GM23338 (cell line): Measurements from ENCODE around the gene PITRM1. TPM values are rescaled to one million over a fixed set of nuclear protein-coding genes. Genes with fewer than 3 reads are reported as not detected.

Source experiments
- ATAC-seq: fragments of 200-7000 bp; cut with Tn5 transposase; 3 replicates; pipeline ENCODE4 v1.9.1; 2020
- DNase-seq: peaks from one replicate; pipeline ENCODE4 v3.0.0-alpha.2; 2015; ENCODE audit warnings: low spot score
- H2AFZ ChIP-seq: fragments of 200-600 bp; sonication (generic); 2 replicates; pipeline ENCODE4 v1.8.0; 2016; ENCODE audit warnings: antibody characterized with exemption, mild to moderate bottlenecking, moderate library complexity
- H3F3A ChIP-seq: fragments of 200-600 bp; sonication (generic); replicated peaks from 2 replicates; pipeline ENCODE4 v1.8.0; 2017; ENCODE audit warnings: antibody characterized with exemption, mixed run types, low read depth
- H3K27ac ChIP-seq: fragments of 200-600 bp; sonication (generic); 2 replicates; pipeline ENCODE4 v1.6.1; 2016; ENCODE audit warnings: low read depth
- H3K27me3 ChIP-seq: fragments of 200-600 bp; sonication (generic); 2 replicates; pipeline ENCODE4 v1.8.0; 2016; ENCODE audit warnings: mild to moderate bottlenecking, mixed run types, moderate library complexity; ENCODE audit not compliant: insufficient read depth
- H3K36me3 ChIP-seq: fragments of 200-600 bp; sonication (generic); 2 replicates; pipeline ENCODE4 v1.8.0; 2016; ENCODE audit warnings: mild to moderate bottlenecking; ENCODE audit not compliant: insufficient read depth
- H3K4me1 ChIP-seq: fragments of 200-600 bp; sonication (generic); 2 replicates; pipeline ENCODE4 v1.8.0; 2016; ENCODE audit warnings: mild to moderate bottlenecking, moderate library complexity; ENCODE audit not compliant: insufficient read depth
- H3K4me2 ChIP-seq: fragments of 200-600 bp; sonication (generic); 2 replicates; pipeline ENCODE4 v1.7.1; 2017; ENCODE audit warnings: mixed run types
- H3K4me3 ChIP-seq: fragments of 200-600 bp; sonication (generic); 2 replicates; pipeline ENCODE4 v1.6.1; 2016; ENCODE audit warnings: mixed run types
- H3K79me2 ChIP-seq: fragments of 200-600 bp; sonication (generic); replicated peaks from 2 replicates; pipeline ENCODE4 v1.8.0; 2017; ENCODE audit warnings: mild to moderate bottlenecking; ENCODE audit not compliant: insufficient read depth
- H3K9me2 ChIP-seq: fragments of 200-600 bp; sonication (generic); 2 replicates; pipeline ENCODE4 v1.8.0; 2017; ENCODE audit not compliant: insufficient read depth
- H4K20me1 ChIP-seq: fragments of 200-600 bp; sonication (generic); replicated peaks from 2 replicates; pipeline ENCODE4 v1.8.0; 2017; ENCODE audit warnings: mild to moderate bottlenecking; ENCODE audit not compliant: insufficient read depth
- H3K27ac Mint-ChIP-seq: 2 replicates; pipeline ENCODE4 v1.8.0; 2020; ENCODE audit warnings: inconsistent platforms, mild to moderate bottlenecking, moderate library complexity, mixed read lengths
- H3K27me3 Mint-ChIP-seq: 3 replicates; pipeline ENCODE4 v1.8.0; 2022; ENCODE audit warnings: low read depth, mild to moderate bottlenecking, moderate library complexity, mixed read lengths, inconsistent platforms; ENCODE audit not compliant: insufficient read depth, poor library complexity
- H3K36me3 Mint-ChIP-seq: 3 replicates; pipeline ENCODE4 v1.8.0; 2021; ENCODE audit warnings: low read depth, mild to moderate bottlenecking, inconsistent platforms, moderate library complexity, mixed read lengths
- H3K4me1 Mint-ChIP-seq: 3 replicates; pipeline ENCODE4 v1.8.0; 2020; ENCODE audit warnings: mild to moderate bottlenecking, inconsistent platforms, mixed read lengths
- H3K4me3 Mint-ChIP-seq: 3 replicates; pipeline ENCODE4 v1.8.0; 2021; ENCODE audit warnings: moderate library complexity, mild to moderate bottlenecking, inconsistent platforms, mixed read lengths
- H3K9me3 Mint-ChIP-seq: 3 replicates; pipeline ENCODE4 v1.8.0; 2020; ENCODE audit warnings: moderate library complexity, mild to moderate bottlenecking, inconsistent platforms, mixed read lengths
- CREB1 ChIP-seq: fragments of 250-450 bp; sonication (Bioruptor Pico); IDR thresholded peaks from 2 replicates; pipeline ENCODE4 v1.5.0; 2020; ENCODE audit warnings: low read depth, mild to moderate bottlenecking, moderate library complexity
- NANOG ChIP-seq: IDR thresholded peaks from 2 replicates; pipeline ENCODE4 v1.6.1; 2016; ENCODE audit warnings: antibody characterized with exemption, borderline replicate concordance
- REST ChIP-seq: IDR thresholded peaks from one replicate; pipeline ENCODE4 v1.6.1; 2018; ENCODE audit warnings: antibody characterized with exemption; ENCODE audit not compliant: unreplicated experiment
- ZNF114 ChIP-seq: fragments of 250-450 bp; sonication (Bioruptor Pico); IDR thresholded peaks from 2 replicates; pipeline ENCODE4 v1.5.0; 2020; ENCODE audit warnings: mild to moderate bottlenecking, moderate library complexity
- ZNF462 ChIP-seq: fragments of 250-450 bp; sonication (Bioruptor Pico); IDR thresholded peaks from 2 replicates; pipeline ENCODE4 v1.5.0; 2020; ENCODE audit warnings: mild to moderate bottlenecking, moderate library complexity
- polyA plus RNA-seq: library from polyadenylated mRNA; unstranded; fragments of >200 nt; fragmentation: Nextera tagmentation; extraction: Ambion mirVana; gene quantifications from 2 replicates; pipeline ENCODE4 v1.2.1, GENCODE V29; 2016
- total RNA-seq: library from RNA; depleted of rRNA; stranded (reverse); fragments of >200 nt; shearing (Covaris generic); gene quantifications from 2 replicates; pipeline ENCODE4 v1.2.3, GENCODE V29; 2014
- TF ChIP-seq, protein P1 (sequence below), 2 experiments: fragments of 200-600 bp in 1 of 2; sonication (generic) in 1 of 2; conservative IDR thresholded peaks; 2 replicates each; pipeline versions ENCODE4 v1.5.1 to v1.6.1; 2016 to 2017; ENCODE audit warnings: antibody characterized with exemption in 2 of 2, low read depth in 2 of 2, mild to moderate bottlenecking in 2 of 2, moderate library complexity in 1 of 2

Gene PITRM1
- total and polyA plus RNA-seq, 2 experiments from 2014 or later = 29.0 to 33.0 TPM

- TF ChIP-seq, protein P1, sequence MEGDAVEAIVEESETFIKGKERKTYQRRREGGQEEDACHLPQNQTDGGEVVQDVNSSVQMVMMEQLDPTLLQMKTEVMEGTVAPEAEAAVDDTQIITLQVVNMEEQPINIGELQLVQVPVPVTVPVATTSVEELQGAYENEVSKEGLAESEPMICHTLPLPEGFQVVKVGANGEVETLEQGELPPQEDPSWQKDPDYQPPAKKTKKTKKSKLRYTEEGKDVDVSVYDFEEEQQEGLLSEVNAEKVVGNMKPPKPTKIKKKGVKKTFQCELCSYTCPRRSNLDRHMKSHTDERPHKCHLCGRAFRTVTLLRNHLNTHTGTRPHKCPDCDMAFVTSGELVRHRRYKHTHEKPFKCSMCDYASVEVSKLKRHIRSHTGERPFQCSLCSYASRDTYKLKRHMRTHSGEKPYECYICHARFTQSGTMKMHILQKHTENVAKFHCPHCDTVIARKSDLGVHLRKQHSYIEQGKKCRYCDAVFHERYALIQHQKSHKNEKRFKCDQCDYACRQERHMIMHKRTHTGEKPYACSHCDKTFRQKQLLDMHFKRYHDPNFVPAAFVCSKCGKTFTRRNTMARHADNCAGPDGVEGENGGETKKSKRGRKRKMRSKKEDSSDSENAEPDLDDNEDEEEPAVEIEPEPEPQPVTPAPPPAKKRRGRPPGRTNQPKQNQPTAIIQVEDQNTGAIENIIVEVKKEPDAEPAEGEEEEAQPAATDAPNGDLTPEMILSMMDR (conservative IDR thresholded peaks at IDR 0.05; ENCODE audit: low read depth in 2 of 2) = no peak
Observed at GRCh38 chr10:3110782-3111620, 61.6 kb downstream of the PITRM1 start (continued).

DNA sequence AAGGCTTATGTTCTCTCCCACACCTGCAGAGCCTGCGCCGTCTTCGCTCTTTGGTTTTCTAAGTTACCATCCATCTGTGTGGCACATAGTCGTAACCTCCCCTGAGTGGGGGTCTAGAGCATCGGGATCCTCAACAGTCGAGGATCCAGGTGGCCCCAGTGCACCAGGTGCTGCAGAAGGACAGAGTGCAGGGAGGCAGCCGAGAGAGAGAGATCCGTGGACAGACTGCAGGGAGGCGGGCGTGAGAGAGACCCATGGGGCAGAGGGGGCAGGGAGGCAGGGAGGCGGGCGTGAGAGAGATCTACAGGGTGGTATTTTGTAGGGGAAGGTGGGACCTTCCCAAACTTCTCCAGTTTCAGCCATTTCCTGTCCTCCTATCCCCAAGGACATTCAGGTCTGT, 62.9 kb downstream of the PITRM1 start:
- H4K20me1 ChIP-seq = peaks cover 9% of the 10 kb centered on the region; the same call in 1 of the 2 replicates
- no peak overlapping the region for H3K27ac Mint-ChIP-seq
- TF ChIP-seq CREB1 (CRISPR knock-in tag) (no peak), NANOG (no peak), REST (no peak), ZNF114 (no peak), ZNF462 (CRISPR knock-in tag) (no peak)
- TF ChIP-seq, protein P1 (conservative IDR thresholded peaks at IDR 0.05; ENCODE audit: low read depth in 2 of 2) = no peak
- no peaks in the 10 kb centered on the region for H3K4me1 ChIP-seq
- H2AFZ ChIP-seq = no peak overlapping the region
- H3K4me1 Mint-ChIP-seq = no peaks in the 10 kb centered on the region
- no peak overlapping the region for H3K4me3 ChIP-seq
- DNase-seq (no peak), ATAC-seq (no peak)
- H3K4me2 ChIP-seq = no peak overlapping the region
- H3K36me3 Mint-ChIP-seq = peaks cover 86% of the 10 kb centered on the region
- 0 out of 2 replicates have a peak, but pooled peaks cover 4% of the 10 kb centered on the region for H3K9me2 ChIP-seq
- peaks cover 14% of the 10 kb centered on the region for H3K36me3 ChIP-seq
- H3K79me2 ChIP-seq = no peaks in the 10 kb centered on the region; the same call in 1 of the 2 replicates
- H3K27me3 ChIP-seq = no peaks in the 10 kb centered on the region
- H3F3A ChIP-seq = peaks cover 6% of the 10 kb centered on the region; the same call in 1 of the 2 replicates
- no peaks in the 10 kb centered on the region for H3K9me3 Mint-ChIP-seq
- H3K27ac ChIP-seq = no peak overlapping the region
- H3K27me3 Mint-ChIP-seq = peaks cover 1% of the 10 kb centered on the region
- H3K4me3 Mint-ChIP-seq = no peak overlapping the region
